ENCODE results near the gene RWDD3. TPM values are rescaled to one million over a fixed set of nuclear protein-coding genes. Genes with fewer than 3 reads are reported as not detected.

Gene RWDD3
- total and polyA plus RNA-seq, 2 of the 13 experiments (the other 11 are each of a cell fraction or from before 2014, with no cell fraction given): 18.3 to 21.2 TPM

GRCh38 chr1:95286479-95286878, 52.5 kb downstream of the RWDD3 start:
- ATAC-seq (peak; percentile 99), FAIRE-seq (peak; percentile 28), DNase-seq (ENCODE audit: low spot score) (peak; percentile 32)
- no peaks in the 10 kb centered on the region for H3K79me2 ChIP-seq (ENCODE audit: insufficient read depth, low read length)
- peaks cover 0 to 3% of the 10 kb centered on the region in 2 experiments; a peak in 1 of 5 replicates for H3K27me3 ChIP-seq (ENCODE audit: control insufficient read depth in 1 of 2, insufficient read depth in 2 of 2, low read length in 2 of 2)
- no TSS peak for BruUV-seq (replicated peaks)
- POLR2A ChIA-PET: no interaction called here
- intact Hi-C loops (cut with micrococcal nuclease; ENCODE audit: unreplicated experiment): no loop called here
- in situ Hi-C loops (cut with HindIII; ENCODE audit: extremely low pct_ligation_motif_present, low pct_unique_long_range_greater_than_20kb): no loop called here
- no peaks in the 10 kb centered on the region for H4K20me1 ChIP-seq (ENCODE audit: insufficient read depth, low read length)
- peak overlapping the region; percentile 25; the same call in 1 of the 2 replicates for H3K4me2 ChIP-seq (ENCODE audit: low read depth, low read length)
- H3K36me3 ChIP-seq (replicated peaks in 1 of 2; ENCODE audit: control insufficient read depth in 1 of 2, insufficient read depth in 2 of 2, low read length in 2 of 2): no peaks in the 10 kb centered on the region; a peak in 1 of 5 replicates
- 0% methylated on average over 5 of the region's 5 CpGs for WGBS (ENCODE audit: low lambda C conversion rate)
- no peak overlapping the region for H3K27ac ChIP-seq (ENCODE audit: extremely low read length, insufficient read depth, low read length)
- no peak overlapping the region for H3K4me3 ChIP-seq (replicated peaks in 1 of 3; ENCODE audit: insufficient read depth in 1 of 3, low read depth in 2 of 3, low read length in 3 of 3)
- peaks cover 20% of the 10 kb centered on the region for H3K4me1 ChIP-seq (ENCODE audit: insufficient read depth, low read length)
- CTCF ChIA-PET (ENCODE audit: low intra/inter-chr PET ratio, low total read pairs): no interaction called here
- H2AFZ ChIP-seq (ENCODE audit: low read length): no peak overlapping the region
- no peak overlapping the region for H3K9ac ChIP-seq (ENCODE audit: insufficient read depth, low read depth, low read length)
- no peaks in the 10 kb centered on the region for H3K9me3 ChIP-seq (ENCODE audit: low read length)
- TF ChIP-seq ZSCAN31 (CRISPR knock-in tag; IDR thresholded peaks at IDR 0.05; ENCODE audit: low read depth) (no peak), FOXA3 (CRISPR knock-in tag; IDR thresholded peaks at IDR 0.05) (peak; percentile 37; the same call in 1 of the 2 replicates), AHDC1 (CRISPR knock-in tag; IDR thresholded peaks at IDR 0.05; ENCODE audit: borderline replicate concordance) (peak; percentile 68; the same call in 1 of the 2 replicates), SOX5 (CRISPR knock-in tag; IDR thresholded peaks at IDR 0.05; ENCODE audit: borderline replicate concordance) (peak; percentile 85), ZNF710 (CRISPR knock-in tag; IDR thresholded peaks at IDR 0.05; ENCODE audit: borderline replicate concordance) (peak; percentile 53; the same call in 1 of the 2 replicates), FOXP4 (CRISPR knock-in tag; IDR thresholded peaks at IDR 0.05) (peak; percentile 44; the same call in 1 of the 2 replicates), TBX2 (CRISPR knock-in tag; IDR thresholded peaks at IDR 0.05; ENCODE audit: borderline replicate concordance) (0 out of 2 replicates have a peak, but pooled peaks have one; percentile 34), RARA (CRISPR knock-in tag; IDR thresholded peaks at IDR 0.05) (0 out of 2 replicates have a peak, but pooled peaks have one; percentile 6), PCBP1 (IDR thresholded peaks at IDR 0.05; ENCODE audit: borderline replicate concordance, low read depth, low read length) (no peak), SOX6 (IDR thresholded peaks at IDR 0.05) (no peak), SOX6 (CRISPR knock-in tag; IDR thresholded peaks at IDR 0.05) (peak; percentile 86), ELF3 (CRISPR knock-in tag; IDR thresholded peaks at IDR 0.05) (0 out of 2 replicates have a peak, but pooled peaks have one; percentile 22), NR2F2 (IDR thresholded peaks at IDR 0.05; ENCODE audit: borderline replicate concordance, low read depth) (peak; percentile 49; the same call in 1 of the 2 replicates)

All from HepG2 (cell line).